HepG2 (cell line): Measurements from ENCODE around the gene NCOA1. TPM values are rescaled to one million over a fixed set of nuclear protein-coding genes. Genes with fewer than 3 reads are reported as not detected.

Experiments
- ATAC-seq: fragments of 200-7000 bp; cut with Tn5 transposase; 3 replicates; pipeline ENCODE4 v1.9.1; 2020; ENCODE audit warnings: mild to moderate bottlenecking, moderate library complexity
- BruUV-seq: library from RNA; stranded (reverse); fragments of 400-500 nt; replicated peaks from 2 replicates; lab custom pipeline; 2021; lab: Mats Ljungman, UMichigan
- CTCF ChIA-PET: fragments of 300-600 bp; formaldehyde crosslinking; extraction: SDS; loops from one replicate; lab custom pipeline; 2021; ENCODE audit warnings: low total read pairs, inconsistent platforms, low intra/inter-chr PET ratio; lab: Yijun Ruan, JAX
- POLR2A ChIA-PET: fragments of 350-600 bp; sonication (Branson Sonifier 250); formaldehyde crosslinking; loops from one replicate; lab custom pipeline; 2020; ENCODE audit warnings: antibody characterized with exemption, inconsistent platforms; lab: Yijun Ruan, JAX
- DNase-seq: peaks from one replicate; pipeline ENCODE4 v3.0.0-alpha.2; 2015; ENCODE audit warnings: low spot score
- FAIRE-seq: peaks from 3 replicates; lab custom pipeline; 2011; peaks lifted over from hg19 to GRCh38; lab: Jason Lieb, UNC
- H2AFZ ChIP-seq: one replicate; pipeline ENCODE4 v1.6.1; 2011; ENCODE audit warnings: low read length, inconsistent platforms
- H3K27ac ChIP-seq: fragments of 300-600 bp; 3 replicates; pipeline ENCODE4 v1.8.0; 2011; ENCODE audit warnings: mixed run types, mild to moderate bottlenecking, mixed read lengths, low read length, inconsistent platforms; ENCODE audit not compliant: insufficient read depth; ENCODE audit errors: extremely low read length
- H3K27me3 ChIP-seq, 2 experiments: fragments of 200-600 bp in 1 of 2; 2 replicates in 1 of 2; 3 replicates in 1 of 2; pipeline versions ENCODE4 v1.6.0 to v1.8.0; 2011; ENCODE audit warnings: low read length in 2 of 2, mild to moderate bottlenecking in 2 of 2, moderate library complexity in 2 of 2, inconsistent platforms in 1 of 2; ENCODE audit not compliant: insufficient read depth in 2 of 2, control insufficient read depth in 1 of 2
- H3K36me3 ChIP-seq, 2 experiments: fragments of 200-600 bp in 1 of 2; replicated peaks in 1 of 2; 2 replicates in 1 of 2; 3 replicates in 1 of 2; pipeline versions ENCODE4 v1.5.1 to v1.8.0; 2011; ENCODE audit warnings: low read length in 2 of 2, inconsistent platforms in 1 of 2; ENCODE audit not compliant: insufficient read depth in 2 of 2, control insufficient read depth in 1 of 2
- H3K4me1 ChIP-seq: 2 replicates; pipeline ENCODE4 v1.5.1; 2012; ENCODE audit warnings: low read length, inconsistent platforms; ENCODE audit not compliant: insufficient read depth
- H3K4me2 ChIP-seq: 2 replicates; pipeline ENCODE4 v1.6.0; 2011; ENCODE audit warnings: low read depth, low read length, inconsistent platforms
- H3K4me3 ChIP-seq, 3 experiments: fragments of 200-600 bp in 1 of 3; sonication (generic), shearing (Covaris generic) in 1 of 3; replicated peaks in 1 of 3; 2 replicates each; pipeline ENCODE4 v1.5.1; 2011 to 2016; ENCODE audit warnings: low read length in 3 of 3, inconsistent platforms in 2 of 3, low read depth in 2 of 3, mild to moderate bottlenecking in 2 of 3, control low read depth in 1 of 3, mixed read lengths in 1 of 3; ENCODE audit not compliant: insufficient read depth in 1 of 3
- H3K79me2 ChIP-seq: one replicate; pipeline ENCODE4 v1.6.1; 2011; ENCODE audit warnings: low read length, inconsistent platforms; ENCODE audit not compliant: insufficient read depth
- H3K9ac ChIP-seq: 2 replicates; pipeline ENCODE4 v1.6.0; 2011; ENCODE audit warnings: mild to moderate bottlenecking, low read depth, low read length, inconsistent platforms; ENCODE audit not compliant: insufficient read depth
- H3K9me3 ChIP-seq: 2 replicates; pipeline ENCODE4 v1.5.1; 2012; ENCODE audit warnings: mild to moderate bottlenecking, low read length
- H4K20me1 ChIP-seq: 2 replicates; pipeline ENCODE4 v1.6.0; 2011; ENCODE audit warnings: inconsistent platforms, mild to moderate bottlenecking, low read length, moderate library complexity; ENCODE audit not compliant: insufficient read depth
- CHD4 ChIP-seq: fragments of 200-600 bp; sonication (generic); IDR thresholded peaks from 2 replicates; pipeline ENCODE4 v1.7.0; 2017; ENCODE audit warnings: mild to moderate bottlenecking, low read length, borderline replicate concordance
- ESRRA ChIP-seq: sonication (generic); formaldehyde crosslinking; IDR thresholded peaks from 2 replicates; pipeline ENCODE4 v1.5.1; 2020; ENCODE audit warnings: mild to moderate bottlenecking, low read depth, missing genetic modification reagents
- HES4 ChIP-seq: sonication (generic); formaldehyde crosslinking; IDR thresholded peaks from 2 replicates; pipeline ENCODE4 v1.9.0; 2021; ENCODE audit warnings: mild to moderate bottlenecking, missing genetic modification reagents, borderline replicate concordance
- NFKBIZ ChIP-seq: IDR thresholded peaks from 2 replicates; pipeline ENCODE4 v1.6.1; 2018; ENCODE audit warnings: missing genetic modification reagents, missing compliant biosample characterization
- PAF1 ChIP-seq: IDR thresholded peaks from 2 replicates; pipeline ENCODE4 v1.6.1; 2016; ENCODE audit warnings: missing genetic modification reagents, missing compliant biosample characterization
- RBM22 ChIP-seq: fragments of 200-400 bp; formaldehyde crosslinking; optimal IDR thresholded peaks from 2 replicates; pipeline ENCODE3; 2017; ENCODE audit warnings: mild to moderate bottlenecking, low read length, moderate library complexity
- SIX4 ChIP-seq: sonication (generic); formaldehyde crosslinking; IDR thresholded peaks from 2 replicates; pipeline ENCODE4 v1.4.0; 2020; ENCODE audit warnings: missing genetic modification reagents
- TAF1 ChIP-seq: sonication (generic); formaldehyde crosslinking; IDR thresholded peaks from 2 replicates; pipeline ENCODE4 v1.4.0; 2020; ENCODE audit warnings: missing genetic modification reagents
- TBP ChIP-seq: sonication (generic); formaldehyde crosslinking; IDR thresholded peaks from 2 replicates; pipeline ENCODE4 v1.5.0; 2020; ENCODE audit warnings: missing genetic modification reagents
- TCF12 ChIP-seq, 2 experiments: fragments of 450-650 bp in 1 of 2; sonication (generic) in 1 of 2; formaldehyde crosslinking in 1 of 2; IDR thresholded peaks; 2 replicates each; pipeline versions ENCODE4 v1.6.1 to v1.8.0; 2017 to 2022; ENCODE audit warnings: antibody characterized with exemption in 1 of 2, mild to moderate bottlenecking in 1 of 2, missing genetic modification reagents in 1 of 2, moderate library complexity in 1 of 2
- THAP8 ChIP-seq: sonication (generic); formaldehyde crosslinking; IDR thresholded peaks from 2 replicates; pipeline ENCODE4 v1.5.1; 2020; ENCODE audit warnings: missing genetic modification reagents, mild to moderate bottlenecking, borderline replicate concordance
- ZBED4 ChIP-seq: sonication (generic); formaldehyde crosslinking; IDR thresholded peaks from 2 replicates; pipeline ENCODE4 v1.4.0; 2020; ENCODE audit warnings: missing genetic modification reagents, borderline replicate concordance
- ZNF569 ChIP-seq: sonication (generic); formaldehyde crosslinking; IDR thresholded peaks from 2 replicates; pipeline ENCODE4 v1.5.0; 2020; ENCODE audit warnings: mild to moderate bottlenecking, missing genetic modification reagents, moderate library complexity, borderline replicate concordance
- ZNF597 ChIP-seq: sonication (generic); formaldehyde crosslinking; IDR thresholded peaks from 2 replicates; pipeline ENCODE4 v1.5.0; 2020; ENCODE audit warnings: missing genetic modification reagents
- WGBS: methylation state at CpG from one replicate; pipeline ENCODE4 v1.1.6; 2017; ENCODE audit warnings: low lambda C conversion rate; 5-methylcytosine and 5-hydroxymethylcytosine counted together
- in situ Hi-C: cut with HindIII; loops from 2 replicates; pipeline ENCODE4 v1.10.0; 2017; ENCODE audit warnings: low pct_unique_long_range_greater_than_20kb; ENCODE audit not compliant: extremely low pct_ligation_motif_present
- intact Hi-C: fragments of 100-400 bp; cut with micrococcal nuclease; formaldehyde crosslinking; loops from one replicate; pipeline ENCODE4 v1.10.0; 2022; ENCODE audit not compliant: unreplicated experiment
- polyA plus RNA-seq, 8 experiments: library from polyadenylated mRNA; depleted of rRNA in 3 of 8; stranded (reverse) in 7 of 8; unstranded in 1 of 8; fragments of >200 nt; fragmentation: Illumina TruSeq in 4 of 8; extraction: Trizol in 4 of 8; gene quantifications; 2 replicates each; pipeline versions ENCODE4 v1.2.1 to v1.2.3, GENCODE V29; 2011 to 2016; ENCODE audit warnings: low read depth in 4 of 8, missing spikeins in 1 of 8, mixed read lengths in 1 of 8; ENCODE audit not compliant: insufficient read depth in 1 of 8
- total RNA-seq, 5 experiments: library from RNA; depleted of rRNA; stranded (reverse); fragments of >200 nt; fragmentation: Illumina TruSeq; extraction: Trizol; gene quantifications; 2 replicates each; pipeline ENCODE4 v1.2.3, GENCODE V29; 2016; ENCODE audit warnings: low read depth in 1 of 5

Gene NCOA1
- total and polyA plus RNA-seq, 2 of the 13 experiments (the other 11 are each of a cell fraction or from before 2014, with no cell fraction given): 10.0 to 10.4 TPM

GRCh38 chr2:24509425-24509824 lies 18.4 kb downstream of the NCOA1 start:
- WGBS: 90% methylated on average over 1 of the region's 1 CpG
- Histone ChIP-seq H3K9ac (no peak overlapping the region), H3K27ac (no peak overlapping the region), H3K4me2 (no peak overlapping the region), H2AFZ (no peak overlapping the region), H3K4me3 (no peak overlapping the region), H3K9me3 (no peaks in the 10 kb centered on the region), H3K27me3 (no peaks in the 10 kb centered on the region), H4K20me1 (no peaks in the 10 kb centered on the region; the same call in 1 of the 2 replicates), H3K36me3 (no peaks in the 10 kb centered on the region), H3K4me1 (no peaks in the 10 kb centered on the region), H3K79me2 (no peaks in the 10 kb centered on the region)
- BruUV-seq: no TSS peak
- no peak for TF ChIP-seq THAP8 (CRISPR knock-in tag)
- intact Hi-C loops: no loop called here
- ChIA-PET CTCF (no interaction called here), POLR2A (no interaction called here)
- FAIRE-seq (no peak), ATAC-seq (no peak), DNase-seq (no peak)
- in situ Hi-C loops: no loop called here

- BruUV-seq: no TSS peak
- ChIA-PET POLR2A (no interaction called here), CTCF (no interaction called here)
- Histone ChIP-seq H3K27me3 (no peaks in the 10 kb centered on the region), H3K27ac (no peak overlapping the region), H3K4me1 (no peaks in the 10 kb centered on the region), H4K20me1 (no peaks in the 10 kb centered on the region; the same call in 1 of the 2 replicates), H3K4me2 (no peak overlapping the region), H2AFZ (no peak overlapping the region), H3K4me3 (no peak overlapping the region), H3K9ac (no peak overlapping the region), H3K79me2 (no peaks in the 10 kb centered on the region), H3K9me3 (no peaks in the 10 kb centered on the region), H3K36me3 (no peaks in the 10 kb centered on the region)
- WGBS: 82% methylated on average over 3 of the region's 3 CpGs
- FAIRE-seq: no peak
- no peak for ATAC-seq
- in situ Hi-C loops (no loop called here), intact Hi-C loops (no loop called here)
- DNase-seq: no peak
- TF ChIP-seq SIX4 (CRISPR knock-in tag) (no peak), TBP (CRISPR knock-in tag) (no peak), ZBED4 (CRISPR knock-in tag) (no peak), TCF12 (IDR thresholded peaks at IDR 0.05) (no peak), TCF12 (CRISPR knock-in tag; IDR thresholded peaks at IDR 0.05) (no peak), PAF1 (no peak), ZNF597 (no peak), HES4 (CRISPR knock-in tag) (no peak), ZNF569 (CRISPR knock-in tag) (no peak), RBM22 (no peak), ESRRA (CRISPR knock-in tag) (no peak), TAF1 (CRISPR knock-in tag) (no peak), CHD4 (no peak), NFKBIZ (CRISPR knock-in tag) (no peak)
Observed at GRCh38 chr2:24509840-24510239, 18.8 kb downstream of the NCOA1 start.
